ENCODE results near the gene TIMD4.

The TIMD4 gene

GRCh38 chr5:156920861-156921431, 42.1 kb downstream of the TIMD4 start:
- DNase-seq = peak in 1 of 2 experiments; percentile 11

GRCh38 chr5:156920042-156920860, 42.8 kb downstream of the TIMD4 start:
- peak in 1 of 2 experiments; percentile 13 for DNase-seq

- no peak for DNase-seq
Observed at GRCh38 chr5:156918311-156918845, 44.6 kb downstream of the TIMD4 start.

GRCh38 chr5:156914371-156914737, 48.7 kb downstream of the TIMD4 start:
- no peak for DNase-seq

- peak; percentile 94 to 99 for DNase-seq
Observed at GRCh38 chr5:156913719-156914370, 49.2 kb downstream of the TIMD4 start.

GRCh38 chr5:156913355-156913718, 49.7 kb downstream of the TIMD4 start:
- DNase-seq = peak in 1 of 2 experiments; percentile 16

GRCh38 chr5:156912869-156913268, 50.2 kb downstream of the TIMD4 start:
- no peak for DNase-seq

- DNase-seq = no peak
Observed at GRCh38 chr5:156909180-156909579, 53.8 kb downstream of the TIMD4 start.

GRCh38 chr5:156907667-156908066, 55.4 kb downstream of the TIMD4 start:
- DNase-seq = no peak

GRCh38 chr5:156906807-156907206, 56.2 kb downstream of the TIMD4 start:
- no peak for DNase-seq

GRCh38 chr5:156896546-156896945, 66.5 kb downstream of the TIMD4 start:
- DNase-seq = no peak

- no peak for DNase-seq
Observed at GRCh38 chr5:156893517-156893916, 69.5 kb downstream of the TIMD4 start.

GRCh38 chr5:156892864-156893263, 70.2 kb downstream of the TIMD4 start:
- no peak for DNase-seq

GRCh38 chr5:156892223-156892622, 70.8 kb downstream of the TIMD4 start:
- no peak for DNase-seq

GRCh38 chr5:156888520-156888919, 74.5 kb downstream of the TIMD4 start:
- no peak for DNase-seq

- DNase-seq = peak in 1 of 2 experiments; percentile 23
Observed at GRCh38 chr5:156883316-156883875, 79.6 kb downstream of the TIMD4 start.

GRCh38 chr5:156879665-156880285, 83.3 kb downstream of the TIMD4 start:
- DNase-seq = peak; percentile 62 to 85

- DNase-seq = no peak
Observed at GRCh38 chr5:156871212-156871611, 91.8 kb downstream of the TIMD4 start.

GRCh38 chr5:156870498-156870839, 92.6 kb downstream of the TIMD4 start:
- no peak for DNase-seq

Data from NCI-H2081 (cell line).